Liver (tissue), 9 donors: ENCODE results near the gene CALML5. TPM values are rescaled to one million over a fixed set of nuclear protein-coding genes. Genes with fewer than 3 reads are reported as not detected.

Source experiments
- DNase-seq: peaks from one replicate; pipeline ENCODE4 v3.0.0-alpha.2; 2017; ENCODE audit warnings: low spot score
- H3K27ac ChIP-seq, 2 donors: one replicate each; pipeline ENCODE4 v1.7.0; 2013; ENCODE audit warnings: inconsistent platforms in 2 of 2, low read length in 2 of 2, control low read depth in 1 of 2, low read depth in 1 of 2, mild to moderate bottlenecking in 1 of 2
- H3K27me3 ChIP-seq, 4 donors: one replicate each; pipeline versions ENCODE4 v1.6.1 to v1.7.0; 2013; ENCODE audit warnings: low read length in 3 of 4, inconsistent platforms in 1 of 4, mild to moderate bottlenecking in 1 of 4, moderate library complexity in 1 of 4; ENCODE audit not compliant: control insufficient read depth in 4 of 4, insufficient read depth in 4 of 4
- H3K36me3 ChIP-seq, 4 donors: one replicate each; pipeline versions ENCODE4 v1.6.1 to v1.7.0; 2013; ENCODE audit warnings: low read length in 3 of 4, mild to moderate bottlenecking in 3 of 4, low read depth in 1 of 4, moderate library complexity in 1 of 4; ENCODE audit not compliant: control insufficient read depth in 4 of 4, insufficient read depth in 3 of 4
- H3K4me1 ChIP-seq, 4 donors: one replicate each; pipeline versions ENCODE4 v1.6.1 to v1.7.0; 2013; ENCODE audit warnings: low read length in 3 of 4, mild to moderate bottlenecking in 3 of 4, moderate library complexity in 1 of 4; ENCODE audit not compliant: control insufficient read depth in 4 of 4, insufficient read depth in 4 of 4
- H3K4me3 ChIP-seq, 3 donors: one replicate each; pipeline versions ENCODE4 v1.6.1 to v1.7.0; 2013; ENCODE audit warnings: low read length in 3 of 3, control low read depth in 1 of 3, low read depth in 1 of 3, mild to moderate bottlenecking in 1 of 3
- H3K9ac ChIP-seq, 2 donors: one replicate each; pipeline ENCODE4 v1.7.0; 2013; ENCODE audit warnings: low read length in 2 of 2, mild to moderate bottlenecking in 2 of 2, moderate library complexity in 2 of 2, control low read depth in 1 of 2, low read depth in 1 of 2
- H3K9me3 ChIP-seq, 4 donors: one replicate each; pipeline versions ENCODE4 v1.6.1 to v1.7.0; 2013; ENCODE audit warnings: low read length in 3 of 4; ENCODE audit not compliant: control insufficient read depth in 4 of 4
- ATF3 ChIP-seq: IDR thresholded peaks from 2 replicates; pipeline ENCODE4 v1.6.1; 2016; ENCODE audit warnings: antibody characterized with exemption
- CTCF ChIP-seq: fragments of 150-350 bp; IDR thresholded peaks from 2 replicates; pipeline ENCODE4 v1.5.1; 2017; ENCODE audit warnings: improper control_type of control experiment, low read depth, low read length; ENCODE audit not compliant: missing input control
- EGR1 ChIP-seq, 2 donors: IDR thresholded peaks; 2 replicates each; pipeline ENCODE4 v1.6.1; 2016 to 2018; ENCODE audit warnings: antibody characterized with exemption in 2 of 2, low read depth in 2 of 2
- FOXA1 ChIP-seq: IDR thresholded peaks from 2 replicates; pipeline ENCODE4 v1.6.1; 2016; ENCODE audit warnings: antibody characterized with exemption
- FOXA2 ChIP-seq: IDR thresholded peaks from 2 replicates; pipeline ENCODE4 v1.6.1; 2016; ENCODE audit warnings: antibody characterized with exemption
- GABPA ChIP-seq, 2 donors: IDR thresholded peaks in 1 of 2; conservative IDR thresholded peaks in 1 of 2; 2 replicates each; pipeline ENCODE4 v1.6.1; 2016; ENCODE audit warnings: antibody characterized with exemption in 2 of 2, mild to moderate bottlenecking in 1 of 2, moderate library complexity in 1 of 2
- HNF4A ChIP-seq, 2 donors: conservative IDR thresholded peaks; 2 replicates each; pipeline ENCODE4 v1.6.1; 2016; ENCODE audit warnings: antibody characterized with exemption in 2 of 2, mild to moderate bottlenecking in 2 of 2
- HNF4G ChIP-seq: IDR thresholded peaks from 2 replicates; pipeline ENCODE4 v1.6.1; 2016; ENCODE audit warnings: antibody characterized with exemption
- JUND ChIP-seq, 2 donors: IDR thresholded peaks; 2 replicates each; pipeline ENCODE4 v1.6.1; 2016; ENCODE audit warnings: antibody characterized with exemption in 2 of 2
- MAX ChIP-seq: IDR thresholded peaks from 2 replicates; pipeline ENCODE4 v1.6.1; 2016; ENCODE audit warnings: antibody characterized with exemption
- NR2F2 ChIP-seq: IDR thresholded peaks from 2 replicates; pipeline ENCODE4 v1.6.1; 2016; ENCODE audit warnings: antibody characterized with exemption
- RAD21 ChIP-seq, 2 donors: IDR thresholded peaks; 2 replicates each; pipeline ENCODE4 v1.6.1; 2016; ENCODE audit warnings: antibody characterized with exemption in 2 of 2, mild to moderate bottlenecking in 2 of 2
- REST ChIP-seq: IDR thresholded peaks from 2 replicates; pipeline ENCODE4 v1.6.1; 2016; ENCODE audit warnings: antibody characterized with exemption, mild to moderate bottlenecking
- SP1 ChIP-seq: IDR thresholded peaks from 2 replicates; pipeline ENCODE4 v1.6.1; 2018; ENCODE audit warnings: antibody characterized with exemption, mild to moderate bottlenecking
- TAF1 ChIP-seq: conservative IDR thresholded peaks from 2 replicates; pipeline ENCODE4 v1.6.1; 2016; ENCODE audit warnings: antibody characterized with exemption, mild to moderate bottlenecking
- YY1 ChIP-seq: IDR thresholded peaks from 2 replicates; pipeline ENCODE4 v1.6.1; 2016; ENCODE audit warnings: antibody characterized with exemption, mild to moderate bottlenecking
- ZBTB33 ChIP-seq: IDR thresholded peaks from 2 replicates; pipeline ENCODE4 v1.6.1; 2016; ENCODE audit warnings: antibody characterized with exemption
- WGBS: extraction: QIAGEN DNeasy Blood & Tissue Kit; methylation state at CpG from one replicate; pipeline ENCODE4 v1.1.7; 2013; 5-methylcytosine and 5-hydroxymethylcytosine counted together
- polyA plus RNA-seq, 2 donors: library from polyadenylated mRNA; stranded (reverse) in 1 of 2; unstranded in 1 of 2; fragments of 200-250 nt in 1 of 2; fragments of >200 nt in 1 of 2; fragmentation: Nextera tagmentation in 1 of 2; extraction: Ambion mirVana in 1 of 2; gene quantifications; one replicate each; pipeline versions ENCODE4 v1.2.1 to v1.2.3, GENCODE V29; 2013 to 2015
- total RNA-seq, 2 donors: library from RNA; depleted of rRNA; stranded (reverse); fragments of >200 nt; gene quantifications; one replicate each; pipeline ENCODE4 v1.2.3, GENCODE V29; 2014
- donor health status: healthy.
- donor health status: healthy.
- donor health status: healthy.
- donor health status: healthy.
- donor health status: healthy.

CALML5 gene
- total and polyA plus RNA-seq, 4 donors, result not detected

GRCh38 chr10:5542100-5542499 is 42.7 kb upstream of the CALML5 start:
- Histone ChIP-seq H3K9ac (no peak overlapping the region), H3K4me3 (no peak overlapping the region), H3K27ac (no peak overlapping the region), H3K4me1 (peaks cover 0 to 23% (median 15%) of the 10 kb centered on the region in 4 donors), H3K27me3 (no peaks in the 10 kb centered on the region), H3K9me3 (no peaks in the 10 kb centered on the region), H3K36me3 (no peaks in the 10 kb centered on the region)
- no peak for DNase-seq
- TF ChIP-seq RAD21 (IDR thresholded peaks at IDR 0.05) (no peak), SP1 (no peak), REST (no peak), HNF4A (conservative IDR thresholded peaks at IDR 0.05) (no peak), TAF1 (no peak), YY1 (no peak), GABPA (IDR thresholded peaks at IDR 0.05 in 1 of 2, conservative IDR thresholded peaks at IDR 0.05 in 1 of 2) (no peak), EGR1 (IDR thresholded peaks at IDR 0.05; ENCODE audit: low read depth in 2 of 2) (no peak), HNF4G (no peak)
- WGBS, result 99% methylated on average over 1 of the region's 1 CpG

GRCh38 chr10:5540891-5541290 is 41.5 kb upstream of the CALML5 start:
- no peak overlapping the region for H3K27ac ChIP-seq
- WGBS, result 93% methylated on average over 3 of the region's 3 CpGs
- H3K36me3 ChIP-seq, result no peaks in the 10 kb centered on the region
- DNase-seq, result no peak
- H3K27me3 ChIP-seq, result no peaks in the 10 kb centered on the region
- TF ChIP-seq MAX, result no peak
- TF ChIP-seq ATF3, result no peak
- no peak for TF ChIP-seq FOXA2
- no peak for TF ChIP-seq CTCF
- no peak for TF ChIP-seq HNF4A (conservative IDR thresholded peaks at IDR 0.05)
- no peak for TF ChIP-seq NR2F2
- TF ChIP-seq JUND (IDR thresholded peaks at IDR 0.05), result no peak
- no peak for TF ChIP-seq FOXA1
- TF ChIP-seq ZBTB33, result no peak
- H3K4me1 ChIP-seq, result peaks cover 0 to 14% (median 11%) of the 10 kb centered on the region in 4 donors
- no peak overlapping the region for H3K9ac ChIP-seq
- H3K9me3 ChIP-seq, result no peaks in the 10 kb centered on the region
- H3K4me3 ChIP-seq, result no peak overlapping the region
